GM18502 (cell line): ENCODE data around the gene FAM120C.

Source experiments
- ATAC-seq: cut with Tn5 transposase; IDR thresholded peaks from one replicate; pipeline ENCODE4 v1.9.1; 2021; ENCODE audit warnings: mild to moderate bottlenecking; ENCODE audit not compliant: unreplicated experiment, poor library complexity

FAM120C gene

GRCh38 chrX:54171527-54172250 lies 11.4 kb downstream of the FAM120C start:
- no peak for ATAC-seq

DNA sequence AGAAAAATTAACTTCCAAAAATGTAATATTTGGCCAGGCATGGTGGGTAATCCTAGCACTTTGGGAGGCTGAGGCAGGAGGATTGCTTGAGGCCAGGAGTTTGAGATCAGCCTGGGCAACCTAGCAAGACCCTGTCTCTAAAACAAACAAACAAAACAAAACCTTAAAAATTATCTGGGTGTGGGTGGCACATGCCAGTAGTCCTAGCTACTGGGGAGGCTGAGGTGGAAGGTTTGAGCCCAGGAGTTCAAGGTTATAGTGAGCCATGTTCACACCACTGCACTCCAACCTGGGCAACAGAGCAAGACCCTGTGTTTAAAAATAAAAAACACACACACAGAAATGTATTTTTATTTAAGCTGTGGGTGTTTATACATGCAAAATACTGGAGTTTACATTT lies 12.0 kb downstream of the FAM120C start:
- ATAC-seq: no peak

- no peak for ATAC-seq
These were observed 16.1 kb downstream of the FAM120C start for GRCh38 chrX:54166915-54167314.

- ATAC-seq: no peak
These were observed 25.5 kb downstream of the FAM120C start for GRCh38 chrX:54157561-54157960.

DNA sequence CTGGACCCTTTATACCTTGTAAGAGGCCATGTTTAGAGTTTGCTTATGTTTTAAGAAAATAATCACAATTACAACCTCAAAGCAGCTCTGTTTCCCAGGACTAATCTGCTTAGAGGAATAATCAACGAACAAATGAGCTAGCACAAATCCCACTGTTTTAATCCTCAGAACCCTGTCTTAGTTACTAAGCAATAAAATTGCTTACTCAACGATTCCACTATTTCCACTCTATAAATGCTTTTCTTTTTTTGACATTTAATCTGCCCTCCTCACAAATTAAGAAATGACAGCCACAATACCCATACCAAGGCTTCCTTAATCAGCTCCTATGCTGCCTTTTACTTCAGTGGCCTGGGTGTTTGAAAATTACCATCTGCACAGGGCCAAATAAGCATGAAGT lies 48.8 kb downstream of the FAM120C start:
- no peak for ATAC-seq

DNA sequence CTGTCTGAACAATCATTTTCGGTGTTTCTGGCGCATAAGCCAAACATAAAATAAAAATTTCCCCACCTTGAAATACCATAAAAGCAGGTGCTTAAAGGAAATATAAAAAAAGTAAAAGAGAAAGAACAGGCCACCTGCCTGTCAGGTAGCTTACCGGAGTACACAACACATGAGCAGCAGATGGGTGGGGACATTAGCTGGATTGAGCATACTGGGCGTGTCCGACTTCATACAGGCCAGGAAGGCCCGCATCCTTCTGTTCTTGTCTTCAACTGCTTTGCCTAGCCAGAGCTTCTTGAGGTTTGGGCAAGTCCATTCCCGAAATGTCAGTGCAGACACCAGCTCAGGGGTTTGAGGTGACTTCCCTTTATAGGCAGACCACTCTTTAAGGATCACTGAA lies 66.7 kb downstream of the FAM120C start:
- no peak for ATAC-seq

GRCh38 chrX:54093571-54093970 lies 89.5 kb downstream of the FAM120C start:
- no peak for ATAC-seq

GRCh38 chrX:54093159-54093558 lies 89.9 kb downstream of the FAM120C start:
- ATAC-seq: no peak

DNA sequence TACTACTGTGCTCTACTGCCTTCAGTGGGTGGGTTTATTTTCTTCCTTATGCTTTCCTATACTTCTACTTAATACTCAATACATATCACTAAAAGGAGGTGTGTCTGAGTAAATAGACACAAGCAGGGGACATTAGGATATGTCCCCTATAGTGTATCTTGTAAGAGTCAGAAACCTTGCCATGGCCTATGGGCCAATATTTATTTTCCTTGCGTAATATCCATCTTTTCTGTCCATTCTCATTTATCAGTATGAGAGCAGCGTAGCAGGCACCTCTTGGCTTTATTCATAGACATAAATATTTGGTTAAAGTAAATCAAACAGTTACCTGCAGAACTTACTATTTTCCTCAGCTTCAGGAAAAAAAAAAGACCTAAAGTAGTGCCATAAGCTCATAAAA lies 92.2 kb downstream of the FAM120C start:
- ATAC-seq: no peak

DNA sequence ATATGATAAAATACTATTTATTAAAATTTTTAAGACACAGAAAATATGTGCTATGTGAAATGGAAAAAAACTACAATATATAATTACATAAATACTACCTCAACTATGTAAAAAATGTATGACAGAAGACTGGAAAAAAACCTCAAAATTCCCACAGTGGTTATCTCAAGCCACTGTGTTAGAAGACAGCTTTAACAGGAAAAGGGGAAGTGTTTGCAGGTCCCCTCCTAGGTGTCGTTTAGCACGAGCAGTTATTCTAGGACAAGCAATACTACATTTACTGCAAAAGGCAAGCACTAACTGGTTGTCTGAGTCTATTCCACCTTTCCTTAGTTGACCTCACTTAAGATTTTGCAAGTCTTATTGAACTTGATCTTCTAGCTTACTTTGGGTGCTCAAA lies 93.9 kb downstream of the FAM120C start:
- ATAC-seq: no peak

GRCh38 chrX:54087661-54088060 lies 95.4 kb downstream of the FAM120C start:
- ATAC-seq: no peak

DNA sequence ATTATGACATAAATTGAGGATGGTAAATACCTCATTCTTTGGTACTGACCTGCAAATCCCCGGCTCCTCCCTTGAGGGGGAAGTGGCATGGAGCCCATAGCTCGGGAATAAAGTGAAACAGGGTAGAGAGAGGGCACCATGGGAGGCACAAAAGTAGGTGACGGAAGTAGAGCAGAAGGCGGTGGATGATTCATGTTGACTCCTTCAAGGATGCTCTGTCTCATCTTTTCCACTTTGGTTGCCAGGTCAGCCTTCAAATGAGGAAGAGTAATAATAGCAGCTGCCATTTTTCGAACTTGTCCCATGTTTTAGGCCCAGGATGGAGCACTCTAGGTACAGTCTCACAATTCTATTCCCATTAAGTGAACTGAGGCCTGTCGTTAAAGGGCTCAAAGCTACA lies 97.4 kb downstream of the FAM120C start:
- no peak for ATAC-seq

GRCh38 chrX:54076903-54077302 lies 106.2 kb downstream of the FAM120C start:
- ATAC-seq: no peak

DNA sequence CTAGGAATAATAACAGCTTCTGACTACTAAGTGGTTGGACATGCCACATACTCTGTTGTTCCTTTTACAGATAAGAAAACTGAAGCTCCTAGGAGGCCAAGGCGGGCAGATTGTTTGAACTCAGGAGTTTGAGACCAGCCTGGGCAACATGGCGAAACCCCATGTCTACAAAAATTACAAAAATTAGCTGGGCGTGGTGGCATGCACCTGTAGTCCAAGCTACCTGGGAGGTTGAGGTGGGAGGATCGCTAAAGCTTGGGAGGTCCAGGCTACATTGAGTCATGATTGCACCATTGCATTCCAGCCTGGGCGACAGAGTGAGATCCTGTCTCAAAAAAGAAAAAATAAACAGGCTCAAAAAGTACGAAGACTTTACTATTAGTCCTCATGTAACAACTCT lies 108.2 kb downstream of the FAM120C start:
- ATAC-seq: no peak

DNA sequence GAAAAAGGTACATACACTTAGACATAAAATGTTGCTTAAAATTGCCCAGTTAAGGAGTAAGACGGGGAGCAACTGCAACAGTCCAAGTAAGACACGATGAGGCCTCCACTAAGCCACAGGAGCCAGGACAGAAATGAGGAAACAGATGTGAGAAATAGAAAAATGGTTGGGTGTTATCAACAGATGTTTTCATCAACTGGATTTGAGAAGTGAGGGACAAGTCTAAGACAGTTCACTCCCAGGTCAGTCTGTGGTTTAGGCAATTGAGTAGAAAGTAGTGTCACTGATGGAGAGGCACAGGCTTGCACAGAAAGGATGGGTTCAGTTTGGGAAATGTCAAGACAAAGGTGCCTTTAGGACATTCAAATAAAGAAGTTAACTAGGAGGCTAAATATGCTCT lies 115.3 kb downstream of the FAM120C start:
- no peak for ATAC-seq

GRCh38 chrX:54066841-54067240 lies 116.2 kb downstream of the FAM120C start:
- ATAC-seq: no peak

GRCh38 chrX:54064564-54064963 lies 118.5 kb downstream of the FAM120C start:
- ATAC-seq: no peak

DNA sequence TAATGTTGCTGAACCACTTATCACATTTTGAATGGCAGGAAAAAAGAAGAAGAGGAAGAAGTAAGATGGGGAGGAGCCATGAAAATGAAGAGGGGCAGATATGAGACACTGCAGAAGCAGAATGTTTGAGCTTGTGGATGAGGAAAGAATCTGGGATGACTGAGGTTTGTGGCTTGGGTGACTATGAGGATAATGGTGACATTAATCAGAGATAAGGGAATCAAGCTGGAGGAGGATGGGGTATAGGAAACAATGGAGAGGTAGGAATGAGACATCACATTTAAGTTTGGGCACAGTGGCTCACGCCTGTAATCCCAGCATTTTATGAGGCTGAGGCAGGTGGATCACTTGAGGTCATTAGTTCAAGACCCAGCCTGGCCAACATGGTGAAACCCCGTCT lies 119.7 kb downstream of the FAM120C start:
- no peak for ATAC-seq

GRCh38 chrX:54049801-54050200 lies 133.3 kb downstream of the FAM120C start:
- ATAC-seq: no peak

GRCh38 chrX:54048412-54048811 lies 134.6 kb downstream of the FAM120C start:
- no peak for ATAC-seq

- ATAC-seq: no peak
These were observed 137.4 kb downstream of the FAM120C start for GRCh38 chrX:54045563-54046228.

DNA sequence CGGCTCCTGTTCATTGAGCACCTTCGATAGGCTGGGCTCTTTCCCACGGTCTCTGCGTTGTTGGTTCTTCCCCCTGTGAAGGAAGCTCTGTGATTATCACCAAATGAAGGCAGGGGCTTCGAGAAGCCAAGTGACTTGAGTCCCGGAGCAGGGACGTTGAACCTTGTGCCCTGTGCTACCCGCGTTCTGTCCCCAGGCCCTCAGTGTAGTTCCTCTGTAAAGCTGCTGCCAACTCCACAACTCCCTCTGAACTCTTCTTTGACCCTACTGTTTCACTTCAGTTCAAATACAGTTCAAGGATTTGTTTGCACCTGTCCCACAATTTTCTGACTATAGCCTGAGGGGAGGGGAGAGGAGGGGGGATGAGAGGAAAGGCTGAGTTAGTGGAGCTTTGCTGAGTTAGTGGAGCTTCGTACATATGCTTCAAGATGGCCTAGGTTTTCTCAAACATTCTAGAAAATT lies 138.1 kb downstream of the FAM120C start:
- no peak for ATAC-seq
